Adrenal gland (tissue), 5 donors: ENCODE measurements around the gene NCF4.

ENCODE experiments used
- CTCF ChIP-seq, 6 experiments: fragments of 450-650 bp in 4 of 6; fragments of 200-600 bp in 2 of 6; sonication (generic) in 1 of 6; IDR thresholded peaks; 1 replicate in 5 of 6; 2 replicates in 1 of 6; pipeline versions ENCODE4 v1.5.1 to v1.8.0; 2016 to 2021; ENCODE audit warnings: antibody characterized with exemption in 6 of 6, mild to moderate bottlenecking in 2 of 6, moderate library complexity in 1 of 6
- POLR2A ChIP-seq, 2 donors: fragments of 450-650 bp; IDR thresholded peaks; one replicate each; pipeline ENCODE4 v1.6.1; 2017; ENCODE audit warnings: antibody characterized with exemption in 2 of 2, mild to moderate bottlenecking in 2 of 2, moderate library complexity in 1 of 2
- donor health status: DM: no; HTN: no; CAD: no.

GRCh38 chr22:36914390-36914752, 53.6 kb downstream of the NCF4 start:
- TF ChIP-seq CTCF (IDR thresholded peaks at IDR 0.05) (no peak), POLR2A (IDR thresholded peaks at IDR 0.05) (no peak)
